Measurements from ENCODE around the gene SMYD3.

SMYD3 gene

DNA sequence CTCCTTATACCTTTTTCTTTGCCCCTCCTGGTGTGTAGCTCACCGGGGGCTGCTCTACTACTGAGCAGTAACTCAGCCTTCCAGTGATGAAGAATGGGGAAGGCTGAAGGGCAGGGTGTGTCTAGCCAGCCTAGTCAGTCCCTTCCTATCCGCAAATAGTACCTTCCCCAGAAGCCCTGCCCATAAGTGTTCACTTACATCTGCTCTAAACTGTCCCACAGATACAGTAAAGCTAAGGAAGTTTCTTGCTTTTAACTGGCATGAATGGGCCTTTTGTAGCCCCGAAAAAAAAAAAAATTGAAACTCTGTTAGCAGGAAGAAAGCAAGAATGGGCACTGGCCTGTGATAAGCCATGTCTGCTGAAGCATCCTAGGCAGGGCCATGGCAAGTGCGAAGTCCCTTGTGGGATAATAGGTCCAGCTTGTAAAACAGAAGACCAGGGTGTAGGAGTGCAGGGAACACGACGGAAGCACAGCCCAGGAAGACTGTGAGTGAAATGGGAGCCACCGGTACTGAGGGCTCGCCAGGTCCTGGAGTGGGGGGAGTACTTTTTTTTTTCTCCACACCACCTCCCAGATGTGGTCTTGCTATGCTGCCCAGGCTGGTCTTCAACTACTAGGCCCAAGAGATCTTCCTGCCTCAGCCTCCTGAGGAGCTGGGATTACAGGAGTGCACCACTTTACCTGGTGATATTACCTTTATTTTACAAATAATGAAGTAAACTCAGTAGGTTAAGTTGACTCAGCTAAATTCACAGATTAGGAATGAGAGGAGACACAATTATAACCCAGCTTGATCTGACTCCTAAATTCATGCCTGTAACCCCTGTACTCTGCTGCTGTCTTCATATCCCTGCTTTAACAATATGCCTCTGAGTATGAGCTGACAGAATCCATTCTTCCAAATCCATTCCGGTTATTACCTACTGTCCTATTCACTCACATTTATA is 347.5 kb downstream of the SMYD3 start:
- TF ChIP-seq, protein P1, sequence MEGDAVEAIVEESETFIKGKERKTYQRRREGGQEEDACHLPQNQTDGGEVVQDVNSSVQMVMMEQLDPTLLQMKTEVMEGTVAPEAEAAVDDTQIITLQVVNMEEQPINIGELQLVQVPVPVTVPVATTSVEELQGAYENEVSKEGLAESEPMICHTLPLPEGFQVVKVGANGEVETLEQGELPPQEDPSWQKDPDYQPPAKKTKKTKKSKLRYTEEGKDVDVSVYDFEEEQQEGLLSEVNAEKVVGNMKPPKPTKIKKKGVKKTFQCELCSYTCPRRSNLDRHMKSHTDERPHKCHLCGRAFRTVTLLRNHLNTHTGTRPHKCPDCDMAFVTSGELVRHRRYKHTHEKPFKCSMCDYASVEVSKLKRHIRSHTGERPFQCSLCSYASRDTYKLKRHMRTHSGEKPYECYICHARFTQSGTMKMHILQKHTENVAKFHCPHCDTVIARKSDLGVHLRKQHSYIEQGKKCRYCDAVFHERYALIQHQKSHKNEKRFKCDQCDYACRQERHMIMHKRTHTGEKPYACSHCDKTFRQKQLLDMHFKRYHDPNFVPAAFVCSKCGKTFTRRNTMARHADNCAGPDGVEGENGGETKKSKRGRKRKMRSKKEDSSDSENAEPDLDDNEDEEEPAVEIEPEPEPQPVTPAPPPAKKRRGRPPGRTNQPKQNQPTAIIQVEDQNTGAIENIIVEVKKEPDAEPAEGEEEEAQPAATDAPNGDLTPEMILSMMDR (conservative IDR thresholded peaks at IDR 0.05), result no peak
- no peak for TF ChIP-seq ZFX (IDR thresholded peaks at IDR 0.05)
- no peak overlapping the region for H3K27ac ChIP-seq

DNA sequence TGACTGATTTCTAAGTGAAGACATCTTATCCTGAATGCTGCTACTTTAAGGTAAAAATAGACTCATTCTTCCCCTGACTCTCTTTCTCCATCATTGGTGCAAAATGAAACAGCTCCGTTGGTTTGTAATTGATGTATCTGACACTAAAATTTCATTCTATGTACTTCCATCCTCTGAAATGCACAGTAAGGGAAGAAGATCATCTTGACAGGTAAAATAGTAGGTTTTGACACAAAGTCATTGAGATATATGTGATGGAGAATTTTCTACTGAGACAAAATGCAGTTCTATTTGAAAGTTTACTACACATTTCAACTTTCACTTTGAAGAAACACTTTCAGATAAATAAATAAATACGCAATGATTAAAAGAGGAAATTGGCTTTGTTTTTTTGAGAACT is 348.9 kb downstream of the SMYD3 start:
- no peak overlapping the region for H3K27ac ChIP-seq
- no peak for TF ChIP-seq ZFX (IDR thresholded peaks at IDR 0.05)
- TF ChIP-seq, protein P1 (conservative IDR thresholded peaks at IDR 0.05), result no peak

DNA sequence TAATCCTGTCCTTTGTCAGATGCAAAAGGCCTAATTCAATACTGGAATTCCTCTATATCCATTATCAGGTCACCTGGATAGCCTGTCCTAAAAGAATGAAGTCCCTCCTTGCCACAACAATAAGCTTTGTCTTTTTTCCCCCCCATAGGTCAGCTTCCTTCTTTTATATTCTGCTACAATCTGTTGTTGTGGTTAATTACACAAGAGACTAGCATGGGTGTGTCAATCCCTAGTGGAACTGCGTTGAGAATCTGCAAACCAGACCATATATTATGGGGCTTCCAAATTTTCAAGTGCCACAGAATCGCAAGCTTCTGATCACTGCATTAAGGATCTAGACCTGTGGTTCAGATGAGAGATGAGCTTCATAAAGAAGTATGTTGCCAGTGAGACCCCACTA is 349.6 kb downstream of the SMYD3 start:
- TF ChIP-seq, protein P1 (conservative IDR thresholded peaks at IDR 0.05), result no peak
- no peak for TF ChIP-seq ZFX (IDR thresholded peaks at IDR 0.05)
- no peak overlapping the region for H3K27ac ChIP-seq

DNA sequence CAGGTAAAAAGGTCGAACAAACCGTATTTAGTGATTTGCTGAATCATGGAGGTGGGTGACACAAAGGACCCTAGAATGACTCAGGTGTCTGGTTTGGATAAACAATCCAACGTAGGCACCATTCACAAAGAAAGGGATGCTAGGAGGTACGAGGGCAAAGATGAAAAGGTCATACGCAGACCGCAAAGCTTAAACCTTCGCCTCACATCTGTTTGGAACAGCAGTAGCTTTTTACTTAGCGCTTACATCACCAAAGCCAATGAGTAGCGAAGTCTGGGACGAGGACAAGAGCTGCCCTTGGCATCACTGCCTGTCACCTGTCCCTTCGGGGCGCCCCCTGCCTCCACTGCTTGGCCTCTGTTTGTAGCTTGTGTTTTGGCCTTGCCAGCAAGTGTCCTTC is 350.2 kb downstream of the SMYD3 start:
- TF ChIP-seq ZFX (IDR thresholded peaks at IDR 0.05), result no peak
- TF ChIP-seq, protein P1 (conservative IDR thresholded peaks at IDR 0.05), result no peak
- H3K27ac ChIP-seq, result no peak overlapping the region

DNA sequence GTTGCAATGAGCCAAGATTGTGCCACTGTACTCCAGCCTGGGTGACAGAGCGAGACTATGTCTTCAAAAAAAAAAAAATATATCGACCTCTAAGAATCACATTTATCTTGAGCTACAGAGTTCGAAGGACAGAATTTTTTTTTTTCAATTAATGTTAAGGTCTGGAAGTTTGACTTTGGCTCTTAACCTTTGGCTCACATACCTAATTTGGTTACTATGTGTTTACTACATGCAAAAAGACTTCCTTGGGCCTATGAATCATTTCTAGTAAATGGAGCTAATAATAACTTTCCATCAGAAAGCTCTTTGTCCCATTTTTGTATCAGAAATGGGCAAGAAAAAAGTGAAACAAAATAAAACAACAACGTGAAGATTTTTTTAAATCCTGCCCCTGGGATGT is 351.2 kb downstream of the SMYD3 start:
- TF ChIP-seq, protein P1 (conservative IDR thresholded peaks at IDR 0.05), result no peak
- no peak for TF ChIP-seq ZFX (IDR thresholded peaks at IDR 0.05)
- no peak overlapping the region for H3K27ac ChIP-seq

DNA sequence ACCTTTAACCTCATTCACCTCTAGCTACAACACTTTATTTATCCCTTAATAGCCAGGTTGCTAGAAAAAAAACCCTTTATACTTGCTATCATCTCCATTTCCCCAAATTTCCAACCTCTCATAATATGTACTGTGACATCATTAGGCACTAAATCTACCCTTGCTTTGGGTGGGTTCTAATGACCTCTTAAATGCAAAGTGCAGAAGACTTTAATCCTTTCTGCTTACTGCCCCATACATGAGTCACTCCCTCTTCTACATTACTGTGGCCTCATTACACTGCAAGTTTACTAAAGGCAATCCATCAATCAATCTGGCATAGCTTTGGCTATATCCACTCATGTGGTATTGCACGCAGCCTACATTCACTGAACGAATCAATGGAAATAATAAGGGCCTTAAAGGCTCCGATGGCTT is 353.3 kb downstream of the SMYD3 start:
- no peak overlapping the region for H3K27ac ChIP-seq
- TF ChIP-seq ZFX (IDR thresholded peaks at IDR 0.05), result no peak
- TF ChIP-seq, protein P1 (conservative IDR thresholded peaks at IDR 0.05), result no peak

DNA sequence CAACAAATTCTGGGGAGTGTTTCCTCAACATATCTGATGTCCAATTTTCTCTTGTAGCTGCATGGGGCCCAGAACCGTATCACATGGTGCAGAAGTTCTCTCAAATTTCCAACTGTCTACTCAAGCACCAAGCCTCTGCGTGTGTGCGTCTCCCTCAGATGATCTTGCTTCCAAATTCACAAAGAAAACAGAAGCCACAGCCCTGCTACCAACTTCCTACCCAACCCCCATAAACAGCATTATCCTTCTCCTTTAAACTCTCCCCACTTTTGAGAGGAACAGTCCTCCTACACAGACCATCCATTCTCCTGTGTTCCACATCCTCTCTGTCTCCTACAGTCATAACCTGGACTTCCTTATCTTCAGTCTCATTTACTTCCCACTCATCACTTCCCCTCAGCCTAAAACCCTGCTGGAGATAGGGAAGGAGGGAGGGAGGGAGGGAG is 354.1 kb downstream of the SMYD3 start:
- TF ChIP-seq, protein P1 (conservative IDR thresholded peaks at IDR 0.05), result no peak
- no peak for TF ChIP-seq ZFX (IDR thresholded peaks at IDR 0.05)
- no peak overlapping the region for H3K27ac ChIP-seq

Data from C4-2B (cell line).